Stimulated activated CD4-positive, alpha-beta T cell treated with anti-CD3 and anti-CD28 coated beads, Interleukin-15, amount 100 ng/mL, for 48 hours (primary cell): ENCODE measurements around the gene FCER1G.

ENCODE experiments used
- DNase-seq, 2 donors: peaks; one replicate each; pipeline ENCODE4 v3.0.0-alpha.2; 2020; ENCODE audit warnings: low read depth in 2 of 2

FCER1G gene

DNA sequence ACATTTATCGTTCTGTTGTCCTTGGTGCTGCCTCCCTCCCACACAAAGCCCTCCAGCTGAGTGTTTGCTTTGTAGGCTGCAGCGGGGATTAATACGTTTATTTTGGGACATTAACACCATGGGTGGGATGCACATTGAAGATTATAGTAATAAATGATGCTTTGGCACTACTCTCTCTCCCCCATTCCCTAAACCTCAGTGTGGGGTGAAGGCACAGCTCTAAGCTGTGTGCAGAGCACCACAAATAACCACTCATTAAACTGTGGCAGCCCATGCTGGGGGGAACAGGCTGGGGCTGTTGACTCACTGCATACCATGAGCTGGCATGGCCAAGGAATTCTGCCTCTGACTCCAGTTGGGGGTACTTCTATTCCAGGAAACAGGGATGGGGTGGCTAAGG lies 51.1 kb downstream of the FCER1G start:
- DNase-seq = no peak

DNA sequence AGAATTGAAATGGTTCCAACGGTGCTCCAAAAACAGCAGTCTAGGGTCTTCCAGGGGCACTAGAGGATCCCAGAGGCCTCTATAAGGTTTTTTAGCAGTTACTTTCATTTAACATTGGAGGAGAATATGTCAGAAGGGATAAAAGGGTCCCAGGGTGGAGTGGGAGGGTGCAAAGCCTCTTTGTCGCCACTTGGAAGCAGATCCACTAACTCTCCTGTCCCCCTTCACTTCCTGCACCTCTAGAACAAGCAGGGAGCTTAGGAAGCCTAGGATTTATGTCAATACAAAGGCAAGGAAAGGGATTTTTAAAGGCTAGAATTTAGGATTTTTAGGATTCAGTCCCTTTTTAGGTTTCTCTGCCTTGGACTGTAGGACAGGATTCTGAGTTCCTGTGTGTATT lies 51.7 kb downstream of the FCER1G start:
- DNase-seq = no peak

DNA sequence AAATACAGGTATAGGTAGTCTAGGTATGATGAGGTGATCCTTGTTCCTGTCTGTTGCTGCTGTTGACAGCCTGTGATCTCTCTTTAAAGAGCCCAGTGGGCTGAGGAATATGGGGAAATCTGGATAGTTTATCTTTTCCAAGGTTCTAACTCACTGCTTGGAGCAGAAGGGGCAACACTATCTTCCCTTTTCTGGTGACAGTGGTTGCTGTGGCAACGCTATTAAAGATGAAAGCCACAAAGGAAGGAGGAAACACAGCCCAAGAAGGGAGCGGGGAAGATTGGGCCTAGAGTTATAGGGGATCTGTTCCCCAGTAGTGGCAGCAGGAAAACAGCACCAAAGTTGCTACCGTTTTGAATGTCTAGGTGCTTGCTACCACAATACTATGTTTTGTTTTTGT lies 52.2 kb downstream of the FCER1G start:
- DNase-seq = no peak
